HFFc6 (cell line): Measurements from ENCODE around the gene LCA5. TPM values are rescaled to one million over a fixed set of nuclear protein-coding genes. Genes with fewer than 3 reads are reported as not detected.

Experiments used
- DNase-seq: peaks from one replicate; pipeline ENCODE4 v3.0.0-alpha.2; 2018
- H3K27ac Mint-ChIP-seq: 2 replicates; pipeline ENCODE4 v1.8.0; 2020; ENCODE audit warnings: mild to moderate bottlenecking, mixed read lengths
- H3K27me3 Mint-ChIP-seq: 2 replicates; pipeline ENCODE4 v1.8.0; 2021; ENCODE audit warnings: mild to moderate bottlenecking, moderate library complexity, mixed read lengths; ENCODE audit not compliant: insufficient read depth
- H3K36me3 Mint-ChIP-seq: 2 replicates; pipeline ENCODE4 v1.8.0; 2021; ENCODE audit warnings: low read depth, mixed read lengths
- H3K4me1 Mint-ChIP-seq: 2 replicates; pipeline ENCODE4 v1.8.0; 2020; ENCODE audit warnings: low read depth, mixed read lengths
- H3K4me3 Mint-ChIP-seq: 2 replicates; pipeline ENCODE4 v1.8.0; 2020; ENCODE audit warnings: mild to moderate bottlenecking, moderate library complexity, mixed read lengths
- H3K9me3 Mint-ChIP-seq: 2 replicates; pipeline ENCODE4 v1.8.0; 2020; ENCODE audit warnings: mild to moderate bottlenecking, mixed read lengths
- total RNA-seq, 6 experiments: library from RNA; stranded (reverse); fragmentation: NEBNext Ultra II Directional; extraction: Animal tissue kit (Norgen Biotek cat#: 25700); gene quantifications; 2 replicates in 1 of 6; 3 replicates in 5 of 6; pipeline ENCODE4 v1.2.3, GENCODE V29; 2021
- TF ChIP-seq, protein P1 (sequence below): fragments of 200-600 bp; sonication (generic); IDR thresholded peaks from 2 replicates; pipeline ENCODE4 v1.5.0; 2021; ENCODE audit warnings: antibody characterized with exemption, mild to moderate bottlenecking

LCA5 gene
- total RNA-seq, 6 experiments from 2014 or later = 2.9 to 3.8 (median 3.3) TPM

DNA sequence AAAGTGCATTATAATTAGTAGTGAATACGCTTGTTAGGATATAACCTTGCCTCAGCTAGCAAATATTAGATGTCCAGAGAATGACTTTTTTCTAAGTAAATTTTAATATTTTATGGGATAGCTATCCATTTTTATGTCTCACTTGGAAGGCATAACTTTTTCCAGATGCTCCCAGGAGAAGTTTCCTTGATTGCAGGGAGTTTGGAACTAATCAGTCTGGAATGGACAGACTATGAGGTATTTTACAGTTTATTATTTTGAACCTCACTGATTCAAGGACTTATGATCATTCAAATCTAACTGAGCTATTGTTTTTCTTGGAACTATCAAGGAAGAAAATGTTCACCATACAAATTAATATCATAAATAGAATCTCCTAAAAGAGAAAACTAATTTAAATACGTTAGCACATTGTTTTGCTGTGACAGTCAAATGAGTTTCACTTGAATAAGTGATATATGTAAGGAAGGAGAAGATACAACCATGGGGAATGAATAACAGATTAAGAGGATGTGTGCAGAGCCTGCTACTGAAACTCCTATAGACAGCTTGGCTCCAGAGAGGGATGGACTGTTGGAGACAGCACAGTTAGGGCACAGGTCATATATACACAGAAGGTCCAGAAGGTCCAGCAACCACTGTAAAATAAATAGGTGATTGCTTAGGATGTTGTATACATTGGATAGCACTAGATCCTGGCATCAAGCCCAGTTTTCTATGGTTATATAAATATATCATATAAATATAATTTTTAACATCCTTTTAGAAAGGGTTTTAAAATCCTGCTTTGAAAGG, 20.6 kb upstream of the LCA5 start:
- Mint-ChIP-seq H3K9me3 (no peaks in the 10 kb centered on the region), H3K4me1 (peaks cover 5% of the 10 kb centered on the region; the same call in 1 of the 2 replicates), H3K4me3 (no peak overlapping the region), H3K27me3 (no peaks in the 10 kb centered on the region), H3K36me3 (no peaks in the 10 kb centered on the region), H3K27ac (no peak overlapping the region)
- no peak for DNase-seq
- TF ChIP-seq, protein P1, sequence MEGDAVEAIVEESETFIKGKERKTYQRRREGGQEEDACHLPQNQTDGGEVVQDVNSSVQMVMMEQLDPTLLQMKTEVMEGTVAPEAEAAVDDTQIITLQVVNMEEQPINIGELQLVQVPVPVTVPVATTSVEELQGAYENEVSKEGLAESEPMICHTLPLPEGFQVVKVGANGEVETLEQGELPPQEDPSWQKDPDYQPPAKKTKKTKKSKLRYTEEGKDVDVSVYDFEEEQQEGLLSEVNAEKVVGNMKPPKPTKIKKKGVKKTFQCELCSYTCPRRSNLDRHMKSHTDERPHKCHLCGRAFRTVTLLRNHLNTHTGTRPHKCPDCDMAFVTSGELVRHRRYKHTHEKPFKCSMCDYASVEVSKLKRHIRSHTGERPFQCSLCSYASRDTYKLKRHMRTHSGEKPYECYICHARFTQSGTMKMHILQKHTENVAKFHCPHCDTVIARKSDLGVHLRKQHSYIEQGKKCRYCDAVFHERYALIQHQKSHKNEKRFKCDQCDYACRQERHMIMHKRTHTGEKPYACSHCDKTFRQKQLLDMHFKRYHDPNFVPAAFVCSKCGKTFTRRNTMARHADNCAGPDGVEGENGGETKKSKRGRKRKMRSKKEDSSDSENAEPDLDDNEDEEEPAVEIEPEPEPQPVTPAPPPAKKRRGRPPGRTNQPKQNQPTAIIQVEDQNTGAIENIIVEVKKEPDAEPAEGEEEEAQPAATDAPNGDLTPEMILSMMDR = no peak

DNA sequence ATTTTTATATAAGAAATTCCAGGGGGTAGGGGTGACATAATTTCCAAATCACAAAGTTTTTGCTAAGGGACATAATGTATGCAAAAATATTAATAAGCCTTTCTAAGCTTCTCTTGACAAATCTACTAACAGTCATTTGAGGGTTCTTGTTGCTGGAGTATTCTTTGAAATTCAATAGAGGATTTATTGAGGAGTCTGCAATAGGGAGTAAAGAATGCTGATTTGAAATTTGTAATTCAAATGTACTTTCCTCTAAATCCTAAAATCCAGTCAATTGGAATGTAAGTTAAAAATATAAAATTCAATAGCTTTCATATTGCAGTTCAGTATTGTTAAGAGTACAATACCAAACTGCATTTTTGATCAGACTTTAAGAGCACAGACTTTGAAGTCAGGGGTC, 17.1 kb upstream of the LCA5 start:
- Mint-ChIP-seq H3K27ac (no peak overlapping the region), H3K36me3 (no peaks in the 10 kb centered on the region), H3K4me1 (peaks cover 6% of the 10 kb centered on the region; the same call in 1 of the 2 replicates), H3K9me3 (no peaks in the 10 kb centered on the region), H3K4me3 (no peak overlapping the region), H3K27me3 (no peaks in the 10 kb centered on the region)
- TF ChIP-seq, protein P1 = no peak
- DNase-seq = no peak

DNA sequence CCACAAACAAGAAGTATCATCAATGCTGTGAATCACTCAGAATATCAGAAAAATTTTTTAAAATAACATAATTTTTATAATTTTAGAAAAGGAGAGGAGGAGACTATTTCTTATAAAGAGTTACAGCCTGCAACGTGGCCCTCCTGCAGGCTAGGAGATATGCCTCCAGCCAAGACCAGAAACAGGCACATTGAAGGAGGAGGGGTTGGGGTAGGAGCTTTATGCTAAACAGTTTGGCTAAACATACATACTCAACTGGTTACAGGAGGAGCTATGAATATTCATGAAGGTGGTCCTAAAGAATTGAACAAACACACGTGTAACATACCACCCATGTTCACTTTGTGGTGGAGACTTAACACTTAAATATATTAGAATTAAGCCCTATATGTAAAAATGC, 14.2 kb upstream of the LCA5 start:
- Mint-ChIP-seq H3K27me3 (no peaks in the 10 kb centered on the region), H3K9me3 (no peaks in the 10 kb centered on the region), H3K36me3 (no peaks in the 10 kb centered on the region; the same call in 1 of the 2 replicates), H3K27ac (no peak overlapping the region), H3K4me3 (no peak overlapping the region), H3K4me1 (peaks cover 7% of the 10 kb centered on the region)
- TF ChIP-seq, protein P1 = no peak
- DNase-seq = no peak

DNA sequence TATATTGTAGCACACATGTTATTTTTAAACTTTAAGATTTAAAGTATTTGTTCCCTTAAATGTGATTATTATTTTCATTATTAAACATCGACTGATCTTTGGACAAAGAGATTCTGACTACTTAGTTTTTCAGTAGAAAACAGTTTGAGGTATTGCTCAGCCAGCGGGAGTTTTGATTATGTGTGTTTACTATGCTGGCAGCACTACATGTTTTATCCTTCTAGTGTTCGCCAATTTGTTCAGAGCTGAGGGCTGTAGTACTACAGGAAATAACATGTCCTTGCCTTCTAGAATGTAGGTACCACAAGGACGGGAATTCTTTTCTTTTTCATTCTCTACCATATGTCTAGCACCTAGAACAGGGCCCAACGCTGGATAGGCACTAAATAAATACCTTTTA, 11.1 kb upstream of the LCA5 start:
- Mint-ChIP-seq H3K4me1 (peaks cover 34% of the 10 kb centered on the region), H3K36me3 (peaks cover 4% of the 10 kb centered on the region; the same call in 1 of the 2 replicates), H3K27me3 (no peaks in the 10 kb centered on the region), H3K27ac (no peak overlapping the region), H3K4me3 (no peak overlapping the region), H3K9me3 (no peaks in the 10 kb centered on the region)
- no peak for DNase-seq
- TF ChIP-seq, protein P1 = no peak

DNA sequence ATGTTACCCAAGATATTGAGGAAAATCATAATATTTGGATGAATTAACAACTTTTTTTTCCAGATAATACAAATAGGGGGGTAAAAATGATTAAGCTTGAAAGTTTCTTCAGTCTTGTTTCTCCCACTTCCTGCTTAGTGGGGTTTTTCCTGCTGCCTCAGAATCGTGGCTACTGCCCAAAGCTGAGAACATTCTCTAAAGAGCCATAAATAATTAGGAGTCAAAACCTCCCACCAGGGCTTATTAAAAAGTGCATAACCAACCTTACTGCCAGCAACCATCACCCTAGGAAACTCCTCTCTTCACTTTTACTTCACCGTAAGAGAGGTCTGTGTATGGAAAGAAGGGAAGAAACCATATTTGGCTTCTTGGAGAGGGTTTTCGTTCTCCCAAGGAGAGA, 9.0 kb upstream of the LCA5 start:
- Mint-ChIP-seq H3K9me3 (no peaks in the 10 kb centered on the region), H3K4me1 (peaks cover 29% of the 10 kb centered on the region), H3K36me3 (peaks cover 12% of the 10 kb centered on the region; the same call in 1 of the 2 replicates), H3K27me3 (no peaks in the 10 kb centered on the region), H3K4me3 (no peak overlapping the region), H3K27ac (peak overlapping the region; percentile 98)
- TF ChIP-seq, protein P1 = no peak
- DNase-seq = no peak
